SU-DHL-6 (cell line): ENCODE data around the gene PRR36.

Experiments used
- H2AFZ ChIP-seq: fragments of 200-600 bp; sonication (generic); 2 replicates; pipeline ENCODE4 v1.6.1; 2014; ENCODE audit warnings: low read depth, mild to moderate bottlenecking, moderate library complexity, mixed read lengths, antibody characterized with exemption, low read length; ENCODE audit not compliant: severe bottlenecking
- H3F3A ChIP-seq: fragments of 200-600 bp; shearing (Covaris generic); 2 replicates; pipeline ENCODE4 v1.6.0; 2016; ENCODE audit warnings: antibody characterized with exemption, mild to moderate bottlenecking; ENCODE audit not compliant: insufficient read depth
- H3K27ac ChIP-seq: fragments of 200-600 bp; sonication (generic); 2 replicates; pipeline ENCODE4 v1.5.1; 2016; ENCODE audit warnings: low read depth, mild to moderate bottlenecking, low read length, moderate library complexity, mixed read lengths
- H3K27me3 ChIP-seq: fragments of 200-600 bp; sonication (generic), shearing (Covaris generic); 2 replicates; pipeline ENCODE4 v1.6.0; 2014; ENCODE audit warnings: mild to moderate bottlenecking, low read length
- H3K36me3 ChIP-seq: fragments of 200-600 bp; sonication (generic); 2 replicates; pipeline ENCODE4 v1.6.1; 2014; ENCODE audit warnings: mild to moderate bottlenecking, low read length, mixed read lengths
- H3K4me2 ChIP-seq: fragments of 300-600, 200-600 bp; shearing (Covaris generic), sonication (generic); 2 replicates; pipeline ENCODE4 v1.6.0; 2014; ENCODE audit warnings: low read length, low read depth, mild to moderate bottlenecking; ENCODE audit not compliant: poor library complexity, severe bottlenecking
- H3K4me3 ChIP-seq: fragments of 200-600 bp; sonication (generic); 2 replicates; pipeline ENCODE4 v1.5.1; 2014; ENCODE audit warnings: antibody characterized with exemption, low read length, mild to moderate bottlenecking, mixed read lengths; ENCODE audit not compliant: insufficient read depth, poor library complexity, severe bottlenecking
- H3K79me2 ChIP-seq: fragments of 200-600 bp; sonication (generic); 2 replicates; pipeline ENCODE4 v1.6.1; 2014; ENCODE audit warnings: mild to moderate bottlenecking, low read length, moderate library complexity; ENCODE audit not compliant: insufficient read depth
- H3K9ac ChIP-seq: fragments of 200-600 bp; sonication (generic); 2 replicates; pipeline ENCODE4 v1.7.0; 2014; ENCODE audit warnings: mild to moderate bottlenecking, low read length
- H3K9me2 ChIP-seq: fragments of 200-600 bp; sonication (generic); replicated peaks from 2 replicates; pipeline ENCODE4 v1.6.1; 2014; ENCODE audit warnings: low read length; ENCODE audit not compliant: insufficient read depth
- H3K9me3 ChIP-seq: fragments of 200-600 bp; sonication (generic); 2 replicates; pipeline ENCODE4 v1.6.1; 2014; ENCODE audit warnings: low read length, mixed read lengths; ENCODE audit not compliant: insufficient read depth
- H4K20me1 ChIP-seq: fragments of 200-600 bp; sonication (generic); 2 replicates; pipeline ENCODE4 v1.6.1; 2014; ENCODE audit warnings: low read depth, mild to moderate bottlenecking, antibody characterized with exemption, low read length, moderate library complexity, mixed read lengths
- CTCF ChIP-seq: fragments of 200-600 bp; sonication (generic); IDR thresholded peaks from one replicate; pipeline ENCODE4 v1.5.1; 2017; ENCODE audit warnings: antibody characterized with exemption, mild to moderate bottlenecking, low read length, moderate library complexity; ENCODE audit not compliant: insufficient read depth, poor library complexity, severe bottlenecking
- EZH2phosphoT487 ChIP-seq: fragments of 200-600 bp; sonication (generic), shearing (Covaris generic); conservative IDR thresholded peaks from 2 replicates; pipeline ENCODE4 v1.6.1; 2018; ENCODE audit warnings: mild to moderate bottlenecking, antibody characterized with exemption, low read length, moderate library complexity, mixed read lengths

The PRR36 gene

GRCh38 chr19:7917267-7918061, 43.3 kb upstream of the PRR36 start:
- no peaks in the 10 kb centered on the region for H3K9me3 ChIP-seq
- H3F3A ChIP-seq = 0 out of 2 replicates have a peak, but pooled peaks cover 3% of the 10 kb centered on the region
- H3K27me3 ChIP-seq = no peaks in the 10 kb centered on the region
- H3K27ac ChIP-seq = no peak overlapping the region
- no peak overlapping the region for H3K9ac ChIP-seq
- H3K36me3 ChIP-seq = no peaks in the 10 kb centered on the region
- no peak overlapping the region for H3K4me2 ChIP-seq
- H3K9me2 ChIP-seq = no peaks in the 10 kb centered on the region
- TF ChIP-seq CTCF (peak; percentile 17), EZH2phosphoT487 (no peak)
- no peaks in the 10 kb centered on the region for H4K20me1 ChIP-seq
- no peak overlapping the region for H2AFZ ChIP-seq
- H3K79me2 ChIP-seq = no peaks in the 10 kb centered on the region
- no peak overlapping the region for H3K4me3 ChIP-seq

- Histone ChIP-seq H2AFZ (no peak overlapping the region), H3K79me2 (no peaks in the 10 kb centered on the region), H3K36me3 (no peaks in the 10 kb centered on the region), H3F3A (0 out of 2 replicates have a peak, but pooled peaks cover 3% of the 10 kb centered on the region), H3K4me3 (no peak overlapping the region), H3K27ac (no peak overlapping the region), H3K27me3 (no peaks in the 10 kb centered on the region), H3K9me2 (no peaks in the 10 kb centered on the region), H3K9ac (no peak overlapping the region), H3K9me3 (no peaks in the 10 kb centered on the region), H3K4me2 (peak overlapping the region; percentile 38), H4K20me1 (no peaks in the 10 kb centered on the region)
- TF ChIP-seq EZH2phosphoT487 (peak; percentile 17; the same call in 1 of the 2 replicates), CTCF (no peak)
Measured at GRCh38 chr19:7916955-7917266, 42.7 kb upstream of the PRR36 start.

GRCh38 chr19:7916103-7916954, 42.1 kb upstream of the PRR36 start:
- Histone ChIP-seq H3K4me2 (peak overlapping the region; percentile 38), H3K9me3 (no peaks in the 10 kb centered on the region), H3F3A (0 out of 2 replicates have a peak, but pooled peaks cover 3% of the 10 kb centered on the region), H3K9ac (peak overlapping the region; percentile 28; the same call in 1 of the 2 replicates), H3K9me2 (no peaks in the 10 kb centered on the region), H2AFZ (no peak overlapping the region), H3K36me3 (no peaks in the 10 kb centered on the region), H4K20me1 (no peaks in the 10 kb centered on the region), H3K27me3 (no peaks in the 10 kb centered on the region), H3K27ac (no peak overlapping the region), H3K4me3 (no peak overlapping the region), H3K79me2 (no peaks in the 10 kb centered on the region)
- 0 out of 2 replicates have a peak, but pooled peaks have one; percentile 96 for TF ChIP-seq EZH2phosphoT487
- TF ChIP-seq CTCF = no peak
